Fibroblast of lung (primary cell): ENCODE results near the gene NTRK3.

Experiments used
- EZH2 ChIP-seq: IDR thresholded peaks from 2 replicates; pipeline ENCODE4 v1.5.1; 2012; ENCODE audit warnings: low read length, control low read depth, mild to moderate bottlenecking; ENCODE audit errors: missing control alignments
- TF ChIP-seq, protein P1 (sequence below), 2 donors: IDR thresholded peaks in 1 of 2; conservative IDR thresholded peaks in 1 of 2; 1 replicate in 1 of 2; 2 replicates in 1 of 2; pipeline ENCODE4 v1.5.1; 2011 to 2012; ENCODE audit warnings: low read length in 2 of 2, control low read depth in 1 of 2, inconsistent platforms in 1 of 2, low read depth in 1 of 2, mild to moderate bottlenecking in 1 of 2

GRCh38 chr15:88225461-88225860, 31.1 kb downstream of the NTRK3 start:
- TF ChIP-seq, protein P1, sequence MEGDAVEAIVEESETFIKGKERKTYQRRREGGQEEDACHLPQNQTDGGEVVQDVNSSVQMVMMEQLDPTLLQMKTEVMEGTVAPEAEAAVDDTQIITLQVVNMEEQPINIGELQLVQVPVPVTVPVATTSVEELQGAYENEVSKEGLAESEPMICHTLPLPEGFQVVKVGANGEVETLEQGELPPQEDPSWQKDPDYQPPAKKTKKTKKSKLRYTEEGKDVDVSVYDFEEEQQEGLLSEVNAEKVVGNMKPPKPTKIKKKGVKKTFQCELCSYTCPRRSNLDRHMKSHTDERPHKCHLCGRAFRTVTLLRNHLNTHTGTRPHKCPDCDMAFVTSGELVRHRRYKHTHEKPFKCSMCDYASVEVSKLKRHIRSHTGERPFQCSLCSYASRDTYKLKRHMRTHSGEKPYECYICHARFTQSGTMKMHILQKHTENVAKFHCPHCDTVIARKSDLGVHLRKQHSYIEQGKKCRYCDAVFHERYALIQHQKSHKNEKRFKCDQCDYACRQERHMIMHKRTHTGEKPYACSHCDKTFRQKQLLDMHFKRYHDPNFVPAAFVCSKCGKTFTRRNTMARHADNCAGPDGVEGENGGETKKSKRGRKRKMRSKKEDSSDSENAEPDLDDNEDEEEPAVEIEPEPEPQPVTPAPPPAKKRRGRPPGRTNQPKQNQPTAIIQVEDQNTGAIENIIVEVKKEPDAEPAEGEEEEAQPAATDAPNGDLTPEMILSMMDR (conservative IDR thresholded peaks at IDR 0.05 in 1 of 2, IDR thresholded peaks at IDR 0.05 in 1 of 2; ENCODE audit: low read depth in 1 of 2, low read length in 2 of 2): no peak
- TF ChIP-seq EZH2: no peak
